Stimulated activated CD4-positive, alpha-beta T cell treated with anti-CD3 and anti-CD28 coated beads, Interleukin-4, amount 100 ng/mL, for 4 hours (primary cell): ENCODE measurements around the gene DPF1.
"Not testable (repeated sequence)": the region's sequence is repeated elsewhere in the genome, so short reads cannot be mapped to it uniquely, and the experiment has no call there.

Experiments
- DNase-seq, 2 experiments: peaks; one replicate each; pipeline ENCODE4 v3.0.0-alpha.2; 2020

DPF1 gene

DNA sequence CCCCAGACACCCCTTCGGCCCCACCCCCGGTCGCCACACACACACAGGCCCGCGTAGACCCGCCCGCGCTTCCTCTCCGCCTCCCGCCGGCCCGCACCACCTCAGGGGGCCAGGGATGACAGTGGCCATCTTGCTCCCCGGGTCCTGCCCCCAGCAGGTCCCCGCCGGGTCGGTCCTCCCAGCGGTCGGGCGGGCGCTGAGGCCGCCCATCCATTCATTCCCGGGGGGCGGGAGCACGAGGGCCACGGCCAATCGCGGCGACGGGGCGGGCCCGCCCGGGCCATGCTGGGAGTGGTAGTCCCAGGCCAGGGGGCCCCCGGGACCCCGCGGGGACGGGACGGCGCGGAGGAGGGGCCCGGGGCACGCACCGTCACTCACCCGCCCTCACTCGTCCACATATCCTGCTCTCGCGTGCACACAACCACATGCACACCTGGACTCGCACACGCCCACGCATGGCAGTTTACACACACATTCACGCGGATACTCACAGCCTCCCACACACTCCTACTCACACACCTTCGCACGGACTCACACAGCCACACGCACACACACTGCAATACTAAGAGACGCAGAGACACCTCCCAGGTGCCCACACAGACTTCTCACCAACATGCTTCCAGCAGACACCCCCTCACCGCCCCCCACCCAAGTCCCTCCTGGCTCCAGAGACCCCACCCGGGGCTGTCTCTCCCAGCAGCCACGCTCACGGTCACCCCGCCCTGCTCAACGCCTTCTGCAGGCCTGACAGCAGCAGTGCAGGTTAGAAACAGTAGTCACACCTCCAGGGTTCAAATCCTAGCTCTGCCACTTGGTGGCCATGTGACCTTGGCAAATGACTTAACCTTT, at the start of gene DPF1:
Gene DPF1 (minus strand): TSS at position 209 of the 849 bp plus-strand sequence. CDS start 80 bp downstream, at position 129.
- DNase-seq = peak; percentile 60 to 73

DNA sequence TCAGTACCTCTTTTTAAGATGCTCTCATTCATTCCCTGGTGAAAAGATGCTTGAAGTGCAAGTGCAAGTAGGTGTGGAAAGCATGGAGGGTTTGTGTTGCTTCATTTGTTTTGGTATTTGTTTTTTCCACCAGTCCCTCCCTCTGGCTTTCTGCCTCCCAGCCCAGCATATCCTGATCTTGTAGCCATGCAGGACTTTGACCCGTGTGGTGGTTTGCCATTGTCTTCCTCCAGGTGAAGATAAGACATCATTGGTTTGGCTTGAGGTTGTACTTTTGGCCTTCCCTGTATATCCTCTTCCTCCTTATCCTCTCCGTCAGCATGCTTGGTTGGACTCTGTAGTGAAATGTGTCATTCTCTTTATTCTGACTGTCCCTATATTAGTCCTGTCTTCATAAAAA, 49.5 kb upstream of the DPF1 start:
- no peak for DNase-seq

DNA sequence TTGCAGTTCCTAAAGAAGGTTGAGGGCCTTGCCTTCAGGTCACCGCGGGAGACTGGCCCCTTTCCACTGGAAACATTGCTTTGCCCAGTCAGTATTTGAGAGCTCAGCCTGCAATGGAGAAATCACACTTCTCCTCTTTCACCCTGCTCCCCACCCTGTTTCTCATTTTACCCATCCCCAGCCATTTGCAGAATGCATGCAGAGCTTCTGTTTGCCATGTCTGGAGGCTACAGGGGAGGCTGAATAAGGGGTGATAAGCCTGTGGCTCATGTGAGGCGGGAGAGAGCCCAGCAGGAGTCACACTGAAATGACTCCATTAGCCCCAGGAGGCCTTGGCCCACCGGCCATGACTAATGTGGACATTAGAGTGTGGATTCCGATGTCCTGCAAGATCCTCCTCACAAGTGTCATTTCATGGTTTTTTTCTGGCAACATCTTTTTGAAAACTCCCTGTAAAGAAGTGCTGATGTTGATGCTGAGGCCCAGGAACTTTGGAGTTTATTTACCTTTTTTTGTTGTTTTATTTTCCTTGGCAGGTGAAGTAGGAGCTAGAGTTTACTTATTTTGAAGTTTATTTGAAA, 46.7 kb upstream of the DPF1 start:
- no peak for DNase-seq

DNA sequence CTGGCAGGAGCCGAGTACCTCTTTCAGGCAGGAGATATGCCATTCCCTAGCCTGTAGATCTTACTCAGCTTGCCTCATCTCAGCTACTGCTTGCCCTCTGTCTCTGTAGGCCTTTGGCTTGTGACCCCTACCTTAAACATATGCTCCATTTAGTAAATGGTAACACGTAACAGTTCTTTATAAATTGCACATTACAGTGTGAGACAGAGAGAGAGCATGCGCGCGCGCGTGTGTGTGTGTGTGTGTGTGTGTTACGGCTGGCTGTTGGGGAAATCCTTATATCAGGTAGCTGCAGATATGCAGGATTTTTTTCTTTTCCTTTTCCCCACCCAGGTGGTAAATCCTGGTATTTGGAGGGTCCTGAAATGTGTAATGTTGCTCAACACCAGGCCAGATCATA, 44.5 kb upstream of the DPF1 start:
- no peak for DNase-seq

DNA sequence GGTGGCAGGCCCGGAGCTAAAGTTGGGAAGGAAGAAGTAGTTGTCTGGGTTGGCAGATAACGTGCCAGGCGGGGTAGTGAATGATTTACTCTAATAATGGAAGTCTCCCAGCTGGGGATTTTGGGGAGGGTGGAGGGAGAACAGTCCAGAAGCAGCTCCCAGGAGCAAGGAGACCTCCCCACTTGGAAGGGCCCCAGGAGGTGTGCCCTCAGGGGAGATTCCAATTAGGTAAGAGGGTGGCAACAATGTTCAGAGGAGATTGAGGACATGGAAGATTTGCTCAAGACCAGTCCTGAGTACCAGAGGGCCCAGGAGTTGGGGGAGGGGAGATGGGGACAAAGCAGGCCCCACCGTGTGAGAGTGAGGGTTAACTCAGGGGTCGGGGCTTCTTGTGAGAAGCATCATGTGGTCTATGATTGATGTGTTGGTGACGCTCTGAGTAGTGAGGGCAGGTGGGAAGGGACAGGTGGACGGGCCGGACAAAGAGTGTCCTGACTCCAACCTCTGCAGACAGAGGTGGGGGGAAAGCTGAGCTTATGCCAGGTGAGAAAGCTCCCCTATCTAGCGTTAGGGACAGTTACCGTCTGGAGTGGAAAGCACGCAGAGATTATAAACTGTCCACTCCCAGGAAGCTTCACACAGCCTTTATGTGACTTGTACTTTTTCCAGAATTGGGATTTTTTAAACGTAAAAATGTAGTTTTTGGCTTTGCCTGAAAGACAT, 43.9 kb upstream of the DPF1 start:
- DNase-seq = no peak

DNA sequence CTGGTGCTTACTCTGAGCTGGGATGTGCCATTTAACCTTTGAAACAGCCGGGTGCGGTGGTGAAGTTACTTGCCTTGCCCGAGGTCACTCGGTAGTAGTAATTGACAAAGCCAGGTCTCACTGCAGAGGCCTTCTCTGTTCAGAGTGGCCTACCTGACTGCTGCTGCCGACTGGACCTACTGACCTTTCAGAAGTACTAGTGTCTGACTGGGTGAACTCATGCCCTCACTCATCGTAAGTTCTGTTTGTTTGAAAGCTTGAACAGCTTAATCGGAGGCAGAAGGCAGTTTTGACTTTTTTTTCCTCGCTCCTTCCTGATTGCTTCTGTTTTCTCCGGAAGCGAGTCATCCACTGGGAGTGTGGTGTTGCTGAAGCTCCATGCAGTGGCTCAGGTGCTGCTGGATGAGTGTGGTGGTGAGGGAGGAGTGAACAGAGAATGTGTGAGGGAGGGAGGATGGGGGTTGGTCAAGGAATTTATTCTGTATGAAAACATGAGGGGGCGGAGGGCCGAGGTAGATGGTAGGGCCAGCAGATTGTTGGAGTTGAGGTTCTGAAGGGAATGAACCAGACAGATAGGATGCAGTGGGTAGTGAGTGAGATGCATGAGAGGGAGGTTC, 43.1 kb upstream of the DPF1 start:
- DNase-seq = no peak

DNA sequence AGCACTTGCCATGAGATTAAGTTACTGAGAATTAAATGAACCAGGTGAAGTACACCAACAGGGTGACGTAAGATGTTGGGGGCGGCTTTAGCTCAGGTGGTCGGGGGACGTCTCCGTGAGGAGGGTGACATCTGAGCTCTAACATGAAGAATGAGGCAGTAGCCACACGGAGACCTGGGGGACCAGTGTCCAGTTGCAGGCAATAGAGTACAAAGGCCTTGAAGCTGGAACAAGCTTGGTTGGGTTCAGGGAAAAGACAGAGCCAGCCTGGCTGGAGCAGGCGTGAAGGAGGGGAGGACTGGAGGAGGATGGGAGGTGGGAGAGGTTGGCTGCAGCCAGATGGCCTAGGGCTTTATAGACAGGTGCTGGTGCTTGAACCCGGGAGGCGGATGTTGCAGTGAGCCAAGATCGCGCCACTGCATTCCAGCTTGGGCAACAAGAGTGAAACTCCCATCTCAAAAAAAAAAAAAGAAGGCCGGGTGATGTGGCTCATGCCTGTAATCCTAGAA, 42.0 kb upstream of the DPF1 start:
- no peak for DNase-seq

DNA sequence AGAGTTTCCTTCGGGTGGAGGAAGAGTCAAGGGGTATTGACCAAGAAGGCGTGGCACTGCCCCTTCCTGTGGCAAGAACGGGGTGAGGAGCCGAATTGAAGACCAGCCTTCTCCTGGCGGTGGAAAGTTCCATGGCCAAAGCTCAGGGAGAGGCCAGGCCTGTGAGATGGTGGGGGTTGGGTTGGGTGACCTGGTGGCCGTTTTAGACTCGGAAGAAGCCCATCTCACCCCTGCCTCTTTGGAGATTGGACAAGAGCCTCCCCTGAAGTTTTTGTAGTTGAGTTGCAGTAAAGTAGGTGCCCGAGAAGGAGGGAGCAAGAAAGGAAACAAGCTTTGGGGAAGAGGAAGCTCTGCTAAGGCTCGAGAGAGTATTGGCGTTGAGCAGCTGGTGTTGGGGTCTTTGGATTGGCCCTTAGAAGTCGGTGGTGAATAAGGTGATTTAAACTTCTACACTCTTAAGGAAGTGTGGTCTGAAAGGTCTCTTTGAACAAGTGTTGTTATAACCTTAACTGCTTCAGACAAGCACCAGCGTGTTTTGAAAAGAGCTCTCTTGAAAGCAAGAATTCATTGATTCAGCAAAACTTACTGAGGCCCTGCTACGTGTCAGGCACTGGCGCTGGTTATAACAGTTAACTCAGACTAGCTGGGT, 41.3 kb upstream of the DPF1 start:
- no peak for DNase-seq

DNA sequence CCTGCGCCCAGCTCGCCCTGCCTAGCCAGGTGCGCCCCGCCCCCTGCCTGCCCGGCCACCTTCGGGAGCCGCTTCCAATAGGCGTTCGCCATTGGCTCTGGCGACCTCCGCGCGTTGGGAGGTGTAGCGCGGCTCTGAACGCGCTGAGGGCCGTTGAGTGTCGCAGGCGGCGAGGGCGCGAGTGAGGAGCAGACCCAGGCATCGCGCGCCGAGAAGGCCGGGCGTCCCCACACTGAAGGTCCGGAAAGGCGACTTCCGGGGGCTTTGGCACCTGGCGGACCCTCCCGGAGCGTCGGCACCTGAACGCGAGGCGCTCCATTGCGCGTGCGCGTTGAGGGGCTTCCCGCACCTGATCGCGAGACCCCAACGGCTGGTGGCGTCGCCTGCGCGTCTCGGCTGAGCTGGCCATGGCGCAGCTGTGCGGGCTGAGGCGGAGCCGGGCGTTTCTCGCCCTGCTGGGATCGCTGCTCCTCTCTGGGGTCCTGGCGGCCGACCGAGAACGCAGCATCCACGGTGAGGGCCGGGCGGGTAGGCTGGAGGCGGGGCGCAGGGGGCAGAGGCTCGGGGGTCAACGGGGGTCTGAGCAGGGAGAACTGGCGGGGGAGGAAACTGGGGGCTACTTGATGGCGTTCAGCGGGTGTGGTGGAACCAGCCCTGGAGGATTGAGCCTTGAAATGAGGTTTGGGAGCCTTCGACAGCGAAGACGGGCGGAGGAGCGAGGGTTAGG, 40.6 kb upstream of the DPF1 start, which contains the start of gene SPINT2:
Gene SPINT2 (plus strand): TSS at position 88 of the 727 bp plus-strand sequence. CDS start 320 bp downstream, at position 408.
- peak; percentile 42 to 48 for DNase-seq

DNA sequence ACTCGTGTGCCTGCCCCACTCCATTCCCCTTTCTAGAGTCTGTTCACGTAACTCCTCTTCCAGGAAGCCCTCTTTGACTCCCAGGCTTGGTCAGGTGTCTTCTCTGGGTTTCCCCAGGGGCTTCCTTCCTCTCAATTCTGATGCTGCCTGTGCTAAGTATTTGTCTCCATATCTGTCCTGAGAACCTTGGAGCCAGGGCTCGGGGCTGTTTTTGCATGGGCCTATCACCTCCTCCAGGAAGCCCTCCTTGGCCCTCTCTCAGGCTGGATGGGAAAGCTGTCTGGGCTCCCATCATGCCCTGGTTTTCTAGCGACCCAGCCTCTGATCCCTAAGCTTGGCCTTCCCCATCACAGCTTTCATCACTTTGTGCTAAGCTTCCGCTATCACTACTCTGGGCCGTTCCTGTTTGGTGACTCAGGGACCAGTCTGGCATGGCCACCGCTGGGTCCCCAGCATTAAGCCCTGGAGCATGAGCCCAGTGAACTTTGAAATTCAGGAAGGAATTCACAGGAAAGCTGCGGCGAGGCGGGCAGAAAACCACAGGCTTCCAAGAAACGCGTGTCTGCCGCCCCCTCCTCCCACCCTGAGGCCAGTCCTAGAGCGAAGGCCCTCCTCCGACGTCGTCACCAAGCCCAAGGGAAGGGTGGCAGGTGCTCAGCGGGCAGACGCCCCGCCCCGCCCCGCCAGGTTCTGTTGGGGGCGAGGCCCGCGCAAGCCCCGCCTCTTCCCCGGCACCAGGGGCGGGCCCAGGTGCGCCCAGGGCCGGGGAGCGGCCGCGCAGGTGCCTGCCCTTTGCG, 39.9 kb upstream of the DPF1 start:
- DNase-seq = peak; percentile 77 to 86

DNA sequence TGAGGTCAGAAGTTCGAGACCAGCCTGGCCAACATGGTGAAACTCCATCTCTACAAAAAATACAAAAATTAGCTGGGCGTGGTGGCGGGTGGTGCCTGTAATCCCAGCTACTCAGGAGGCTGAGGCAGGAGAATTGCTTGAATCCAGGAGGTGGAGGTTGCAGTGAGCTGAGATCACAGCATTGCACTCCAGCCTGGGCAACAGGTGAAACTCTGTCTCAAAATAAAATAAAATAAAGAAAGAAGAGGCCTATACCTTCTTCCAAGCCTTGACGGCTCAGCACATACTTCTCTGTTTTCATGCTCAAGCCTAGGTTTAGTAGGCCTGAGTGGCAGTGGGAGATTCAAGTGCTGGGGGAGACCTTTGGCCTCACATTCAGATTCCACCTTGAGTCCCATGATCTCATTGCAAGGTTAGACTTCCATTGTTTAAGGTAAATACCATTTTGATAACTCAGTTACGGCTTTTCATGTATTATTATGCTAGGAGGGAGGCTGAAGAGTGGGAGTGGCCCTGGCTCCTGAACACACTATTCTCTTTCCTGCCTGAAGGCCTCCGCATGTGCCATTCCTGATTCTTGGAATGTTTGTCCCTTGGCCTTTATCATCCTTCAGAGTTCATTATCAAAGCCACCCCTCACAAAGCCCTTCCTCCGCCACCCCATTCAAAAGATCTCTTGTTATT, 38.7 kb upstream of the DPF1 start:
- no peak for DNase-seq

DNA sequence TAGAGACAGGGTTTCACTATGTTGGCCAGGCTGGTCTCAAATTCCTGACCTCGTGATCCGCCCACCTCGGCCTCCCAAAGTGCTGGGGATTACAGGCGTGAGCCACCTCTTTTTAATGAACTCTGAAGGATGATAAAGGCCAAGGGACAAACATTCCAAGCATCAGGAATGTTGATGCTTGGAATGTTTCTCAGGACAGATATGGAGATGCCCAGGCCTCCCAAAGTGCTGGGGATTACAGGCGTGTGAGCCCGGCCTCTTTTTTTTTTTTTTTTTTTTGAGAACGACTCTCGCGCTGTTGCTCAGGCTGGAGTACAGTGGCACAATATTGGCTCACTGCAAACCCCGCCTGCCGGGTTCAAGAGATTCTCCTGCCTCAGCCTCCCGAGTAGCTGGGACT, 37.9 kb upstream of the DPF1 start:
- DNase-seq = not testable (repeated sequence)

DNA sequence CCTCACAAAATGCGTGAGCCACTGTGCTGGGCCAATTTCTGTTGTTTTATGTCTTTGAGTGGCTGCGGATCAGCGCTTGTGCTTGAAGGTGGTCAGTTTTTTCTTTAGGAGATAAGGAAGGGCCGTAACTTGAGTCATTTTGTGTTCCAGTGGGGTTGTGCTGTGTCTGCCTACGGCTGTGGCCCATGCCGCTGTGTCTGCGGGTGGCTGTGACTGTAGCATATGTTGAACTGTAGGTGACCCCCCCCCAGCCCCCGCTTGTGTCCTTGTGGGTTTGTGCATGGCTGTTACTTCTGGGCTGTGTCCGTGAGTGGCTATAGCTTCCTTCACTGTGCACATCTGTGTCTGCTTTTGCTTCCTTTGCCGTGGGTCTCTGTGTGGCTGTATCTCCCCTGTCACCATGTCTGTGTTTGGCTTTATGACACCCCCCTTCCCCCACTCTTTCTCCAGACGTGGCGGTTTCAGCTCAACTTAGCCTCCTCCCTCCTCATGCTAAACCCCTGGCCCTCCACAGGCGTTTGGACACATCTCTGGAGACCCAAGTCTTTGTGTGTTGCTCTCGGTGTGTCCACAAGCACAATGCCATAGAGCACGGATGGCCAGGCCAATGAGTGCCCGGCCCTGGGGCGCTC, 31.5 kb upstream of the DPF1 start:
- no peak for DNase-seq

DNA sequence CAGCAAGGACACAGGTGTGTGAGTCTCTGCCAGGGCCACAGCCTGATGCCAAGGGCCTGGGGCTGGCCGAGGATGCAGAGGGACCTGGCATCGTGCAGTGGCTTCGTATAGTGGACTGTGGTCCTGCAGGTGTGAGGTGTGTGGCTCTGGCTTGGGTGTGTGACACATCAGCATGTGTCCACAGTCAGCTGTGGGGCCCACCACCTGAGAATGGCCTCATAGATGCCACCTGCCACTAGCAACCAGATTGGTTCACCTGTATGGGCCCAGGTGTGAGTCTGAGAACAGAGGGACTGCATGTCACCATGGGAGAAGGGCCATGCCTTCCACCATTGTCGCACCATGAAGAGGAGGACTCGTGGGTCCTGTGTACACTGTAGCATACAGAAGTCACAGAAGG, 29.8 kb upstream of the DPF1 start:
- DNase-seq = no peak

DNA sequence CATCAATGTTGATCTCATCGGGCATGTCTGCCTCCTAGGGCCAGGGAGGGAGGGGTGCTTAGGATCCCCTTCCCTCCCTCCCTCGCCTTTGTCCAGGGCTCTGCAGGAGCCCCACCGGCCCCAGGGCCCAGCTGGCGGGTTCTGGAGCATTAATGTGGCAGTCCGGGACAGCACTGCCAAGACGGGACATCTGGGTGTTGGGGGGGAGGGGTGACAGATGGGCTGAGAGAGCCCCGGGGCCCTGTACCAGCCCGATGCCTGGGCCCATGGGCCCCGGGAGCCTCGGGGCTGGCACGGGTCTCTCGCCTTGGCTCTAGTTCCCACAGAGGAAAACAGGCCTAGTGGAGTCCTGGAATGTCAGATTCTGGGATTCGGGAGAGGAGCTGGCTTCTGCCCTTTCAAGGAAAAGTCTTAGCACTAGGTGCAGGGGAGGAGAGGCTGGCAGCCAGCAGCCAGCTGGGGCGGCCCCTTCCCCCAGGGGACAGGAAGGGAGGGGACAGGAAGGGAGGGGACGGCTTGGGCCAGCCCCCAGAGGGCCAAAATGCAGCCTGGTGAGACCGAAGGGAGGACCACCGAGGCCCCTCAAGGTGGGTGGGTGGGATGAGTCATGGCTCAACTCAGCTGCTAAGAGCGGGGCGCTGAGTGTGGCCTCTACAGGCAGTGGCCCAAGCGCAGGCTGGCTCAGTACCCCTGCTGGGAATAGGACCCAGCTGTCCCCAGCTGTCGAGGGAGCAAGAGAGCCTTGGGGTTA, 29.1 kb upstream of the DPF1 start:
- DNase-seq = no peak

DNA sequence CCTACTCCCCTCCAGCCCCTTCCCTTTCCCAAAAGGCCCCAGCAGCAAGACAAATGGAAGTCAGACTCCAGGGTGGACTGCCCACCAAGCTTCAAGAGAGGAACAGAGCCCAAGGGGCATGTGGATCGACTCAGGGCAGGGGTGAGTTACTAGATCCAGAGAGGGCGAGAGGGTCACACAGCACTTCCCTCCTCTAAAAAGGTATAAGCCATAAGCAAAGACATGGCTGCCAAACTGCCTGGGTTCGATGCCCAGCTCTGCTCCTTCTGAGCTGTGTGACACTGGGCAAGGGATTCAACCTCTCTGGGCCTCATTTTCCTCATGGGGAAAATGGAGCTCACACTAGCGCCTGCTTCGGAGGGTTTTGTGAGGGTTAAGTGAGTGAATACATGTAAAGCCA, 28.4 kb upstream of the DPF1 start:
- no peak for DNase-seq

DNA sequence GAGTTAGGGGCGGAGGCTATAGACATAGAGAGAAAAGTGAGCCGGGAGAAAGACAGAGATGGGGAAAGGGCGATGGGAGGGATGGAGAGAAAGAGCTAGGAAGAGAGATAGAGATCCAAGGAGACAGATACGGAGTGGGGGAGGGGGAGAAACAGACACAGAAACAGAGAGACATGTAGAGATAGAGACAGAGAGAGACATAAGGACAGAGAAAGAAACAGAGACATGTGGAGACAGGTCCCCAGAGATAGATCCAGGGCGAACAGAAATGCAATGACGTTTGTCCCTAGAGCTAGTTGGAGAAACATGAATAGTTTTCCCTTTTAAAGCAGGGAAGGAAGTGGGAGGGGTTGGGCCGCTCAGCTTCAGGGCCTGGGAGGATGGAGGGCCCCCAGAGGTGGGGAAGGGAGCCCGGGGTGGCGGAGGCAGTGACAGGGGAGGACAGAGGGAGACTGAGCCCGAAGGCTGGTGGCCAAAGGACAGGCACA, 27.6 kb upstream of the DPF1 start:
- DNase-seq = no peak

DNA sequence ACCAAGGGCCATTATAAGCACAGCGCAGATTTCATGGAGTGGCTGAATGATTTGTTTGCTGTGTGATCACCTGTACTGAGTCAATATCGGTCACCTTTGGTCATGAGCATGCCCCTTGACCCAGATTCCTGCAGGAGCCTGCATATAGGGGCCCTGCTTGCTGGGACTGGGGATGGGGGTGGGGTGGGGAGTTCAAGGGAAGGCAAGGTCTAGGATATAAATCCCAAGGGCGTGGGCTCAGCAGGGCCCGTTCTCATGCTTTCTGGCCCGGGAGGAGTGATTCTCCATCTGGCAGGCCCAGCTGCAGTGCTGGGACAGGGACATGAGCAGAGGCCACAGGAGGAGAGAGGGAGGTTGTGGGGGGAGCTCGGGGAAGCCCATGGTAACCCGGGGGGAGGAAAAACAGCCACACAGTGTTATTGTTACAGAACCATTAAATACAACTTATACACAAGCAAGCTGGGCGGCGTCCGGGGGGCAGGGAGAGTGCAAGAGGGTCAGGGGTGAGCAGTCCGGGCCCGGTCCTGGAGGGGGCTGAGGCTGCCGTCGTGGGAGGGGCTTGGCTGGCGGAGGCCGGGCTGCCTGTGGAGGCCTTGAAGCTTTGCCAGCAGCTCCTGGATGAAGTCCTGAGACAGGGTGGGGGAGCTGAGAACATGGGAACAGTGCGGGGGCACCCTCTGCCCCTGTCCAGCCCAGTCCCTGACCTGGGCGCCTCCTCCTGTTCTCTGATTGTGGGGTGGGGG, 27.0 kb upstream of the DPF1 start:
- DNase-seq = no peak
